DMS53 (cell line): ENCODE measurements around the gene LRRC10B.

Source experiments
- DNase-seq: peaks from one replicate; lab custom pipeline; 2025; lab: John Stamatoyannopoulos, UW

LRRC10B gene

DNA sequence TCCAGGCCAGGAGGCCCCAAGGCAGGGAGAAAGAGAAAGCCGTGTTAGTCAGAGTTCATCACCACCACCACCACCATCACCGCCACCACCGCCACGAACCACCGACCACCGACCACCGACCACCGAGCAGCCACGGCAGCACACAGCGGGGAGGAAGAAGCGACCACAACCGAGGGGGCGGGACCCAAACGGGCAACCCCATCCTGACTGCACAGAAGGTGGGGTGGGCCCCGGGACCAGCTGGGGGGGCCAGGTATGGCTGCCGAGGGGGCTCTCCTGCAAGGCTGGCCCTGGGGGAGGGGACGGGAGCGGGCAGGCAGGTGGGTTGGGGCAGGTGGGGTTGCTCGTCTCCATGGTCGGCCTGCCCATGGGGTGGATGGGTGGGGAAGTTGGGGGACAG, 38.1 kb downstream of the LRRC10B start:
- DNase-seq = no peak

DNA sequence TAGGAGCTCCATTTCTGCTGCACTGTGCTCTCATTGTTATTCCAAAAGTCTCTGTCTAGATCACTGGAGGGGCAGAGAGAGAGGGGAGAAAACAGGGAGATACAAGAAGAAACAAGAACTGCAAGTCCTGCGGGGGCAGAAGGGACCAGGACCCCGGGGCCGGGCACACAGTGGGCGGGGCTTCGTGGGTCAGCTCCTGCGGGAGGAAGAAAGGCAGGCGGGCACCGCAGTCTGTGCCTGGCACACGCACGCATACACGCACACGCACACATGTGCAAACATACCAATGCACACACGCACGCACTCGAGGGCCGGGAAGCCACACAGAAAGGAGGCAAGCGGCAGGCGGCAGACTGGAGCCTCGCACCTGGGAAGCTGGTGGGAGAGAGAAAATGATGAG, 38.7 kb downstream of the LRRC10B start:
- no peak for DNase-seq

DNA sequence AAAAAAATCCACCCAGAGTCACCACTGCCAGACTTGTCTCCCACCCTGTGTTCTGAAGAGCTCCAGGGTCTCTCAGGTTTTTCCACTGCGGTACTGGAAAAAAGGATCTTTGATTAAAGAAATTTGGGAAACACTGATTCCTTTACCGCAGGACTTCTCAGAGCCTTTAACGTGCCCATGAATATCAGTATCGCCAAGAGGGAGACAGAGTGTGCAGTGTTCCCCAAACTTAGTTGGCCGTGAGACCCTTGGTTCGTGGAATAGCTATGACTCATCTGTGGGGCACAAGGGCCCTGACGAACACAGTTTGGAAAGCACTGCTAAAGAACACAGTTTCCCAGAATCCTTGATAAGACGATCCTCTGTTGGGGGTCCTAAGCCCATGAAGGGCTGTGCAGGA, 40.6 kb downstream of the LRRC10B start:
- no peak for DNase-seq

DNA sequence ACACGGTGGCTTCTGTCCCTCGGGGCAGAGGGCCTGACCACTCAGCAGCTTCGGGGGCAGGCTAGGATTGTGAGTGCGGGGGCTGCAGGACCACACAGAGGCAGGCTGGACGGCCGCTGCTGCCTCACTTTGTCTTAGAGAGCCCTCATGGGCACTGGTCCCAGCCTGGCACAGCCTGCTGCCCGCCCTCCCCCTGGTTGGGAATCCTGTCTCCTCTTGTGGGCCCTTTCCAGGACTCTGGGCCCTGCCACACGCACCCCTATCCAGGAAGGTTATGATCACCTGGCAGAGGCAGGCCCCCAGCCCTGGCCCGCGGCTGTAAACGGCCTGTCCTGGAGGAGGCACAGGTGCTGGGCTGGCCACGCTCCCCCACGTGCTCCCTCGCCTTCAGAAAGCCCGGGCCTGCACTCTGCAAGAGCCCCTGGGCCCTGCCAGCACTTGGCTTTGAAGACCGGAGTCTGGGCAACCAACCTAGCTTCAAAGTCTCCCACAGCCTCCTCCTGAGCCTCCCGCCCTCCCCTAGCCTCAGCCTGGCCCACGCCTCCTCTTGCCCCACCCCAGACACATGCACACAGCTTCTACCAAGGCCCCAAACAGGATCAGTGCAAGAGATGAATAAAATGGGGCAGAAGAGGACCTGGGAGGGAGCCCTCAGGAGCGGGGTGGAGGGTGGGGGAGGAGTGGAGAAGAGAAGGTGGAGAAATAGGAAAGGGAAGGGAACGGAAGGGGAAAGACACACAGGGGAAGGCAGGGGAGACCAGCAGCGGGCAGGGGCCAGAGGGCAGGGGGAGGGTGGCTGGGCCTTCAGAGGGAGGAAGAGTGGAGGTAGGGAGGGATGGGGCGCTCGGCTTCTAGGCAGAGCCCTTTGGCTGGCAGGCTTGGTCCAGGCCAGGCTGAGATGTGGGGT, 41.4 kb downstream of the LRRC10B start:
- DNase-seq = no peak

DNA sequence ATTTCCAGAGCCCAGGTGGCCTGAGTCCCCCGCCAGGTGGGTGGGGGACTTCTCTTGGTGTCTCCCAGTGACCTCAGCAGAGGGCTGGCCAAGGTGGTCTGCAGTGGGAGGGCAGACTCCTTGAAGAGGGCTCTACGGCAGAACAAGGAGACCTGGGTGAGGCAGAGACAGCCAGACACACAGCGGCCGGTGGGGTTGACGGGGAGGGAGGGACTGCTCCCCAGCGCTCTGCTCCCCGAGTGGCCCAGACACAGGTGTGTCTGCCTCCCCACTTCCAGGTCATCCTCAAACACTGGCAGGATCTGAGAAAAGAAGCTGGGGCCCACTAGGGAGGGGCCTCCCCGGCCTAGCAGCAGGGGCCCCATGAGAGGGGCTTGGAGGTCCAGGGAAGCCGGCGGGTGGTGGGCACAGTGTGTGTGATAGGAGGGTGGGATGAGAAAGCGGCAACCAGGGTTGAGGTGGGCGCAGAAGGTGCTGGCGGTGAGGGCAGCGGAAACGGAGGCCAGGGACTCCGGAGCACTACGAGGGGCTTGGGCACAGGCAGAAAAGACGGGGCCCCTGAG, 42.2 kb downstream of the LRRC10B start:
- no peak for DNase-seq

DNA sequence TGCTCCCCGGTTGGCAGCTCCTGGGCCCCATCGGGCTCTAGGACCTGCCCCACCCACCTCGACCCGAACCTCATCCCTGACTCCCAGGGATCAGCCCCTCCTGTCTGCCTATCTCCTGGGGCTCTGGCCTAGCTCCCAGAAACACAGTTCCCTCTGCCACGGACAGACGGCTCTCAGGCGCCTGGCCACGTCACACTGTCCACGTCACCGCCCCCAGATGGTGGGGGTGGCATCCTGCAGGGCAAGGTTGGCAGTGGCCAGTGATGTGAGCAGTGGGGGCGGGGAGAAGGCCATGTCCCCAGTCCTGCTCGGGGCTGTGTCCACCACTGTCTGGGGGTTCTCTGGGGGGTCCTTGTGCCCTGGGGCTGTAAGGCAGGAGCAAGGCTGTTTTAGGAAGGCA, 43.1 kb downstream of the LRRC10B start:
- no peak for DNase-seq

DNA sequence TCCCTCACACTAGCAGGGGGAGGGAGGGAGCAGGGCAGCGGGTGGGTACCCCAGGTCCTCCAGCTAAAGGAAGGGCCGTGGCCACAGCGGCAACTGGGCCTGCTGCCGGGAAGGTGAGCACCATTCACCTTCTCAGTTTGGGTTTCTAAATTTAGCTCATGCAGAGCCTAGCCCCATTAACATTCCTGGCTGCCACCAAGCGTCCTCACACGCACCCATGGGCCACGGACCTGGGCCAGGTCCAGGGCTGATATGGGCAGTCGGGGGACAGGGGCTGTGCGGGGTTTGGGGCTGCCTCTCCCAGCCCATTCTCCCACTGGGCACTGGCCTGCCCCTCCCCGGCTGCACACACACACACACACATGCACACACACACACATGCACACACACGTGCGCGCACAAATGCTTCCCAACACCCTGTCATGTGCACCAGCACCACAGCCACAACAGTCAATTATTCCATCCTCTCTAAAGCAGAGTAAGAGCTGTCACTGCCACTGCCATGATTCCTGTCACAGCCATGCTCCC, 43.6 kb downstream of the LRRC10B start:
- no peak for DNase-seq

DNA sequence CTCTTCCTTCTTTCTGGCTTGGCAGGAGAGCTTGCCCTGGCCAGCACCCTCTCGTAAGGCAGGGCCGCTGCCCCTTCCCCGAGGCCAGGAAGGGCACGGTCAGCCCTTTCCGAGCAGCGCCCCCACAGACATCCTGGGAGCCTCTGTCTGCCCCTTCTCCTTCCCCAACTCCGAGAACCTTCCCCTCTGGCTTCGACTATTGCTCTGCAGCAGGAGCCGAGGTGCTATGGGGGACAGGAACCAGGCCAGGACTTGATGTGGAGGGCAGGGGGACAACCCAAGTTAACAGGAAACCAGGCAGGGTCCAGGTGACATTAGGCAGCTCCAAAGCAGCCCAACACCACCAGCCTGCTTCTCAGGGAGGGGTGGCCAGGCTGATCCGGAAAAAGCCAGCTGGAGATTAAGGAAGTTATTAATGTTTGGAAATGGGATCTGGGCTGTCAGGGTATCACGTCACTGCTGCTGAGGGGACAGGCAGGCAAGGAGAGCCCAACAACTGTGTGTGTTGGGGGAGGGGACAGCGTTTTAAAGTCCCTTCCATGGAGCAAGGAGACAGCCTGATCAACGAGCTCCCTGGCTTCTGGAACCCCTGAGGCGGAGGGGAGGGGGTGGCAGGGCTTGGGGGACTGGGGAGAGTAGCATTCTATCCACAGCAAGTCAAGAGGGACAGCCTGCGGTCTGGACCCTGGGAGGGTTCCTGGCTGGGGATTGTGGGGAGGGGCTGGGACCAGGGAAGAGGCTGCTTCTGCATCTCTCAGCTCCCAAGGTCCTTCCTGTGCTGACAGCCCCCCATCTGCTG, 45.0 kb downstream of the LRRC10B start:
- peak; percentile 94 for DNase-seq

DNA sequence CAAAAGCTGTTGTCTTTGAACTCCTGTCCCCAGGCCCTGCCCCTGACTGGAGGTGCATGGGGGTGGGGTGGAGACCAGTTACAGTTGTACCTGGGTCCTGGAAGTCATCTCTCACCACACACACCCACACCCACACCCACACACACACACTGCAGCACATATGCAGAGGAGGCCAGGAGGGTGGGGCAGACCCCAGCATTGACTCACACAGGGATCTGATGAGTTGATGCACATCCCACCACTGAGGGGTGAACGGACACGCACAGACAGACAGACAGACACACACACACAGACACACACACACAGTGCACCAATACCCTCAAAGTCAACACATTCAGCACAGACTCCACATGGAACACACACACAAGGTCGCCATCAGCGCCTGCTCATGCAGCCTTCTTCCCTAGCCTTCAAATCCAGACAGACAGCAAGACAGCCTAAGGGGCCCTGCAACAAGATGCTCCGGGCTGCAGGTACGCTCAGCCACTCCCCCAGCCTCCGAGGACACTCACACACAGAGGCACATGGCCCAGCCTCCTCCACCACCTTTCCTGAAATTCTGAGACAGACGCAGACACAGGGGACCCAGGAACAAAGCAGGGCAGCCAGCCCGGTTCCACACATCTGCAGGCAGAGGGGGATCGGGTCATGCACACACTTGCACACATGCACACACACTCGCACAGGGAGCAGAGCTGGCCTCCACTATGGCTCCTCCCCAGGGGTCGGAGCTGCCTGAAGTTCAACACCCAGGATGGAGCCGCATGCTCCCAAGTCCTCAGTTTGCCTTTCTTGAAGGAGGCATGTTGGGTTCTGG, 45.8 kb downstream of the LRRC10B start:
- DNase-seq = peak; percentile 46

DNA sequence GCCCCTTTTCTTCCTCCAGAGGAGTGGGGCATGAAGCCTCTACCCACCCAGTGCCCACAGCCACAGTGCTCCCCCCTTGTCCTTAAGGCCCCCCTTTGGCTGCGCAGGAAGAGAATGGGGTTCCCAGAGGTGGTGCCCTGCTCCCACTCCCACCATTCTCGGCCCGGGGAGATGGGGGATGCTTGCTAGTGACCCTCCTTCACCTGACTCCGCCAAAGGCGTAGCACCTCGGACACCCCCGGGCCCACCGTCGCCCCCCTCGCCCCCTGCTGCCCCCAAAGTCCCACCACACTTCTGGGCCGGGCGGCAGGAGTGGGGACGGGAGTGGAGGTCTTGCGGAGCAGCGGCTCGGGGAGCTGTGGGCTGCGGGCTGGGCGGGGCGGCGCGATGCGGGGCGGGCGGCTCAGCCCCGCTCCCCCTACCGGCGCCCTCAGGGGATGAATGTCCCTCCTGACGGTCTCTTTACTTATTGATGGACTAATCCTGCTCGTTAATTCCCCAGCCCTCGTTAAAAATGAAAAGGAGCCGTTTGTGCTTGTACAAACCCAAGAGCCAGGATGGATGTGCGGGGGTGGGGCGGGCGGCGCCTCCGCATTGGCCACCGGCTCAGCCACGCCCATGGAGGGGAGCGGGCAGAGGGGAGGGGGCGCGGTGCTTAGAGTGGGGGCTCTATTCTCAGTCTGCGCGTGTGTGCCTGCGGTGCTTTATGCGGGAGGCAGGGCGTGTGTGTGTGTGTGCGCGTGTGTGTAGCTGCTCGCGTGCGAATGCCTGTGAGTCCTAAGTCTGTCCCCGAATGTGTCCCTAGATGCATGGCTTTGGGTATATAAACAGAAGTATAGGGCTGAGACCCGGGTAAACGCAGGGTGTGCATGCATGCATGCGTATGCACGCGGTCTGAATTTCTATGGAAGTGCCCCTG, 46.8 kb downstream of the LRRC10B start:
- DNase-seq = peak; percentile 46

DNA sequence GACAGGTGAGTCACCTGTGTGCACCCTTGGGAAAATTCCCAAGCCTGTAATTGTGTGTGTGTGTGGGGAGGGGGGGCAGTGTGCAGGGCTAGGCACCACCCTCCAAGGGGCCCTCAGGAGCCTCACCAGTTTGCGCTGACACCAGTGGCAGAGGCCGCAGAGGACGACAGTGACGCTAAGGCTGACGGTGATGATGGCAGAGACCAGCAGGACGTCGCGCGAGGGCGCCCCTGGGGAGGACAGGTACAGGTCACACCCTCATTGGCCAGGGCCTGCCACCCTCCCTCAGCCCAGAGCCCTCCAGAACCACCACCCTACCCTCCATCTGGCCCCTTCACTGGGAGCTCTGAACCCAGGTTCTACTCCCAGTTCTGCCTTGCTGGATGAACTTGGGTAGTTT, 47.4 kb downstream of the LRRC10B start:
- no peak for DNase-seq

DNA sequence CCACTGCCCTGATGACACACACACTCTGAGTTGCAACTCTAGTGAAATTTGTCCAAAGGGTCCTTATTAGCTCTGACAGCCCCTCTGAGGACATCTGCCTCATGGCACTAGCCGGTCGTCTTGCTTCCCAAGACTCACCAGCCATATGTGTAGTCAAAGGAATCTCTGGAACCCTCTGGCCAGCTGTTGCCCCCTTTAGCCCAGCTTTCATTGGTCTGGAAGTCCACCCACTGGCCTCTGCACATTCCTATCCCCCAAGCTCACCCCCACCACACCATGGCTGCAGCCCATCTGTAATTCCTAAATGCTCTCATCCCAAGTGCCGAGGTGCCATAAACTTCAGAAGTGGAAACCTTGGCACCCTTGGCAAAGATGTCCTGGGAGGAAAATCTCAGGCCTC, 48.1 kb downstream of the LRRC10B start:
- no peak for DNase-seq
